Upper lobe of right lung (tissue), 1 donor: Measurements from ENCODE around the gene PRPF31. TPM values are rescaled to one million over a fixed set of nuclear protein-coding genes. Genes with fewer than 3 reads are reported as not detected.

Experiments used
- ATAC-seq: fragments of 200-7000 bp; cut with Tn5 transposase; one replicate; pipeline ENCODE4 v1.9.1; 2020; ENCODE audit warnings: mild to moderate bottlenecking, moderate library complexity
- DNase-seq: peaks from one replicate; pipeline ENCODE4 v3.0.0-alpha.2; 2020
- H3K27ac ChIP-seq: fragments of 200-600 bp; one replicate; pipeline ENCODE4 v1.8.0; 2022
- H3K27me3 ChIP-seq: fragments of 200-600 bp; one replicate; pipeline ENCODE4 v1.8.0; 2022; ENCODE audit warnings: mild to moderate bottlenecking
- H3K36me3 ChIP-seq: fragments of 200-600 bp; one replicate; pipeline ENCODE4 v1.8.0; 2022
- H3K4me1 ChIP-seq: fragments of 200-600 bp; one replicate; pipeline ENCODE4 v1.8.0; 2022
- H3K4me3 ChIP-seq: fragments of 200-600 bp; one replicate; pipeline ENCODE4 v1.8.0; 2022; ENCODE audit warnings: mild to moderate bottlenecking
- H3K9me3 ChIP-seq: fragments of 200-600 bp; one replicate; pipeline ENCODE4 v1.8.0; 2022
- intact Hi-C: fragments of 100-400 bp; cut with DNase I; formaldehyde crosslinking; loops from one replicate; pipeline ENCODE4 v1.11.0; 2022
- total RNA-seq: library from RNA; stranded (reverse); fragmentation: NEBNext Ultra II Directional; extraction: Animal tissue kit (Norgen Biotek cat#: 25700); gene quantifications from one replicate; pipeline ENCODE4 v1.2.1, GENCODE V29; 2021
- TF ChIP-seq, protein P1 (sequence below): fragments of 200-600 bp; IDR thresholded peaks from one replicate; pipeline ENCODE4 v1.8.0; 2022; ENCODE audit warnings: antibody characterized with exemption
- donor health status: DM: no; HTN: yes; CAD: no; lungs with severe emphysema.

PRPF31 gene
- total RNA-seq, 1 donor from 2014 or later, result 44.9 TPM

DNA sequence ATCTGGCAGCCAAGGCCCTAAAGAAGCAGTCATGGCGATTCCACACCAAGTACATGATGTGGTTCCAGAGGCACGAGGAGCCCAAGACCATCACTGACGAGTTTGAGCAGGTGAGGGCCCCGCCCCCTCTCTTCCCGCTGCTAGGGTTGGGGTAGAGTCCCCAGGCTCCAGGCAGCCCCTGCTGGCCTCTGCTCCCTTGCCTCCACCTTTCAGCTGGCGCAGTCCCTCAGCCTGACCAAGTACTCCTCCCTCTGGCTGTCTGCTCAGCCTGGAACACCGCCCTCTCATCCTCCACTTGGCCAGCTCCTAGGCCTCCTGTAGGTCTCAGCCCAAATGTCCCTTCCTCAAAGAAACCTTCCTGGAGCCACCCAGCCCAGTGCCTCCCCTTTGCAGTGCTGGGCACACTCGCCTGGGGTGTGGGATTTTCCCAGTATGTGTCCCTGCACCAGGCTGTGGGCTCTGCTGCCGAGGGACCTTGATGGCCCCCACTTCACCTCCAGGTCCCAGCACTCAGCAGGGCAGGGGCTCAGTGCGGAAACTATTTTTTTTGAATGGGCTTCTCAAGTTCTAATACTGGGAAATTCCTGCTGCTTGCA is 38.3 kb downstream of the PRPF31 start:
- intact Hi-C loops, result no loop called here
- ATAC-seq (no peak), DNase-seq (no peak)
- TF ChIP-seq, protein P1, sequence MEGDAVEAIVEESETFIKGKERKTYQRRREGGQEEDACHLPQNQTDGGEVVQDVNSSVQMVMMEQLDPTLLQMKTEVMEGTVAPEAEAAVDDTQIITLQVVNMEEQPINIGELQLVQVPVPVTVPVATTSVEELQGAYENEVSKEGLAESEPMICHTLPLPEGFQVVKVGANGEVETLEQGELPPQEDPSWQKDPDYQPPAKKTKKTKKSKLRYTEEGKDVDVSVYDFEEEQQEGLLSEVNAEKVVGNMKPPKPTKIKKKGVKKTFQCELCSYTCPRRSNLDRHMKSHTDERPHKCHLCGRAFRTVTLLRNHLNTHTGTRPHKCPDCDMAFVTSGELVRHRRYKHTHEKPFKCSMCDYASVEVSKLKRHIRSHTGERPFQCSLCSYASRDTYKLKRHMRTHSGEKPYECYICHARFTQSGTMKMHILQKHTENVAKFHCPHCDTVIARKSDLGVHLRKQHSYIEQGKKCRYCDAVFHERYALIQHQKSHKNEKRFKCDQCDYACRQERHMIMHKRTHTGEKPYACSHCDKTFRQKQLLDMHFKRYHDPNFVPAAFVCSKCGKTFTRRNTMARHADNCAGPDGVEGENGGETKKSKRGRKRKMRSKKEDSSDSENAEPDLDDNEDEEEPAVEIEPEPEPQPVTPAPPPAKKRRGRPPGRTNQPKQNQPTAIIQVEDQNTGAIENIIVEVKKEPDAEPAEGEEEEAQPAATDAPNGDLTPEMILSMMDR, result no peak
- no peaks in the 10 kb centered on the region for H3K27me3 ChIP-seq
- no peaks in the 10 kb centered on the region for H3K9me3 ChIP-seq
- peaks cover 94% of the 10 kb centered on the region for H3K36me3 ChIP-seq
- no peak overlapping the region for H3K4me3 ChIP-seq
- peaks cover 8% of the 10 kb centered on the region for H3K4me1 ChIP-seq
- no peak overlapping the region for H3K27ac ChIP-seq

DNA sequence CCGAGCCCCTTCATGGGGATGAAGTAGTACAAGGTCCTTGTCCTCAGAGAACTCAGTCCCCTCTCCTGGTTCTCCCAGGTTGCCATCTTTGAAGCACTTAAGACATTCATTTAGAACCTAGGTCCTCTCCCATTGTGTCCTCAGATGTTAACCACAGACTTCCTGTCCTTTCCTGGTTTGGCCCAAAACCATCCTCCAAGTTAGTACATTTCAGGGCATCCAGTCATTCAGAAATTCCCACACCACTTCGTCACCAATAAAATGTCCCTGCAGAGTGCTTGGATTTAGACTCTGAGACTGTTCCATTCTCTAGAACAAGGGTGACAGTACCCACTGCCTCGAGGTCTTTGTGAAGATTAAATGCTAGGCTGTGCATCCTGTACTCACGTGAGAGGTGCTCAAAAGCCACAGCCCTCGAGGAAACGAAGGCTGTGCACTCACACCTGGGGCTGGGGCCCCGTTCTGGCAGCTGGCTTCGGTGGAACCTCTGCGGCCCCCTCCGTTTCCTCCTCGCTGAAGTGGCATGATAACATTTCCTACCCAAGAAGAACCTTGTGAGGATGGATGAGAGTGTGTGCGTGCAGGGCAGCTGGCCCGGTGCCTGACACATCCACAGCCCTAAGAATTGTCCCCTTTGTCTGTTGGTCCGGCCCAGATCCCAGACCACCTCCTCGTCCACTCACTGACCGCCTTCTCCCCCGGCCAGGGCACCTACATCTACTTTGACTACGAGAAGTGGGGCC is 39.2 kb downstream of the PRPF31 start:
- H3K9me3 ChIP-seq, result no peaks in the 10 kb centered on the region
- H3K27me3 ChIP-seq, result no peaks in the 10 kb centered on the region
- no peak for ATAC-seq
- H3K4me1 ChIP-seq, result peaks cover 9% of the 10 kb centered on the region
- no peak overlapping the region for H3K4me3 ChIP-seq
- H3K36me3 ChIP-seq, result peaks cover 84% of the 10 kb centered on the region
- intact Hi-C loops, result no loop called here
- DNase-seq, result no peak
- TF ChIP-seq, protein P1, result no peak
- H3K27ac ChIP-seq, result no peak overlapping the region

DNA sequence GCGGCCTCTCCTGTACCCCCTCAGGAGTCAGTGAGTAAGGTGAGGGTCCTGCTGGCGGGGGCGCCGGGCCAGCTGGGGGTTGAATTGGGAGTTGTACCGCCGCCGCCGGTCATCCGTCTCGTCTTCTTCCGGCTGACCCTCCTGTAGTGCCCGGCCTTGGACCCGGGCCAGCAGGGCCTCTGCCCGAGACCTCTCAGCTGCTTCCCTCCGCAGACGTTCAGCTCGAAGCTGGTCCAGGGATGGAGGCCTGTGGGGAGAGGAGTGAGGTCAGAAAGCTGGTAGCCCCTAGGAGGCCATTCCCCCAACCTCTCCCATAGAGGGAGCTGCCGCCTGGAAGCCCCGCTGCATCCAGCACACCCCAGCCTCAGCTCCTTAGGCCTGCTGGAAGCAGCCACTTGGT is 40.1 kb downstream of the PRPF31 start:
- TF ChIP-seq, protein P1, result no peak
- H3K36me3 ChIP-seq, result peaks cover 75% of the 10 kb centered on the region
- DNase-seq, result no peak

DNA sequence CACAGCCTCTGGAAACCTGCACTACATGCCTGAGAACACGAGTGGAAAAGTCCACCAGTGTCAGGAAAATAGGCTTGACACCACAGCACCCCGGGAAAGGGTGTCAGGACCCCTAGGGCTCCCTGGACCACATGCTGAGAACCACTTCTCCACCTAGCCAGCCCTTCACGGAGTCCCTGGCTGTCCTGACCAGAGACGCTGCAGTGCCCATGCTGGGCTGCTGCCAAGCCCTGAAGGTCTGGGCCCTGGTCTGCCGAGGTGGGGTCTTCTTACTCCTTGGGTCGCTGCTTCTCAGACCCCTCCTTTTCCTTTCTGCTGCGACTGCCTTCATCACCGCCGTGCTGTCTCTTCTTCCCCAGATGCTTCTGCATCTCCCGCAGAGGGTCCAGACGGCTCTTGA is 40.9 kb downstream of the PRPF31 start:
- intact Hi-C loops, result no loop called here
- H3K27me3 ChIP-seq, result no peaks in the 10 kb centered on the region
- ATAC-seq, result no peak
- no peaks in the 10 kb centered on the region for H3K9me3 ChIP-seq
- no peak for DNase-seq
- peaks cover 67% of the 10 kb centered on the region for H3K36me3 ChIP-seq
- H3K4me3 ChIP-seq, result no peak overlapping the region
- TF ChIP-seq, protein P1, result no peak
- H3K4me1 ChIP-seq, result peaks cover 17% of the 10 kb centered on the region
- H3K27ac ChIP-seq, result no peak overlapping the region

More for the DNA sequence above, 40.1 kb downstream of the PRPF31 start:
- ATAC-seq, result no peak
- intact Hi-C loops, result no loop called here
- Histone ChIP-seq H3K4me1 (peaks cover 15% of the 10 kb centered on the region), H3K4me3 (no peak overlapping the region), H3K27me3 (no peaks in the 10 kb centered on the region), H3K9me3 (no peaks in the 10 kb centered on the region), H3K27ac (no peak overlapping the region)

DNA sequence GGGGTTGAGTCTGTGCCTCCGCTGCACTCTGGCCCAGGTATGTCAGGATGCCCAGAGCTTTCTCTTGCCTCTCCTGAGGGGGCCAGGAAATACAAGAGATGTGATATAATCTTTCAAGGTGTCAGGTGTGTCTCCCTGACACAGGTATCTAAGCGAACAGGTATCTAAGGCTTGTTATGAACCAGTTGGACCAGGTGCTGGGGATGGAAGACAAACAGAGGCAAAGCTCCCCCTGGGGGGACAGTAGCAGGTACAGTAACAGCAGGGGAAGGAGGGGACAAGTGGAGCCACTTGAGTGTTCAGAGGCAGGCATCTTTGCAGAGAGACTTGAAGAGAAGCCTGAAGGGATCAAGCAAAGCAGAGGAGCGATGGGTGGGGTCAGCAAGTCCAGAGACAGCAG is 41.4 kb downstream of the PRPF31 start:
- H3K27me3 ChIP-seq, result no peaks in the 10 kb centered on the region
- H3K4me1 ChIP-seq, result peaks cover 17% of the 10 kb centered on the region
- TF ChIP-seq, protein P1, result no peak
- H3K27ac ChIP-seq, result no peak overlapping the region
- no peaks in the 10 kb centered on the region for H3K9me3 ChIP-seq
- intact Hi-C loops, result no loop called here
- no peak for ATAC-seq
- H3K36me3 ChIP-seq, result peaks cover 63% of the 10 kb centered on the region
- no peak for DNase-seq
- H3K4me3 ChIP-seq, result no peak overlapping the region
